ENCODE measurements around the gene PISD.

The PISD gene

DNA sequence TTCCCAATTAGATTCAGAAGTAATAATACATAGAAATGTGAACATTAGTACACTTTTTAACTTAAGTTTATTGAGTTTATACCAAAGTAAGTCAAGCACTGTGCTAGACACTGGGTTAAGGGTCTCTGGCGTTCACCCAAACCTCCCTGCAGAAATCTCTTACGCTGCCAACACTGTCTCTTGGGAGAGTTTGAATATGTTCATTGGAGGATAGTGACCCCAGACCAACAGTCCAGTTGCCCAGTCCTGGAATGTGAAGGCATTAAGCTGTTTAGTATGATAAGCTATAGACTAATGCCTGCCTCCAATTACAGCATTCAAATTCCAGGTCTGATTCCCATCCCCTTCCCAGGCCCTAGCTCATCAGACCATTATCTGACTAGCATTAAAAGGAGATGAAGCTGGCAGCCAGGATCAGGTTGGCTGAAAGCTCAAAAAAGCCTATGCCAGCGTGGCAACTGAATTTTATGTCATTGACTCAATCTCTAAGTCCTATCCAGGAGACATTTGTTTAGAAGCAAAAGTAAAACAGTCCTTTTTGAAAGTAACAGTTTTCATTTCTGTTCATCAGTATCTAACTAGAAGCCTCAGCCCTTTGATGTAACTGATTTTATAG lies 87.9 kb downstream of the PISD start:
- DNase-seq (ENCODE audit: low read depth in 2 of 2), result no peak

- no peak for DNase-seq (ENCODE audit: low read depth in 2 of 2)
Measured at GRCh38 chr22:31572939-31573338, 89.1 kb downstream of the PISD start.

DNA sequence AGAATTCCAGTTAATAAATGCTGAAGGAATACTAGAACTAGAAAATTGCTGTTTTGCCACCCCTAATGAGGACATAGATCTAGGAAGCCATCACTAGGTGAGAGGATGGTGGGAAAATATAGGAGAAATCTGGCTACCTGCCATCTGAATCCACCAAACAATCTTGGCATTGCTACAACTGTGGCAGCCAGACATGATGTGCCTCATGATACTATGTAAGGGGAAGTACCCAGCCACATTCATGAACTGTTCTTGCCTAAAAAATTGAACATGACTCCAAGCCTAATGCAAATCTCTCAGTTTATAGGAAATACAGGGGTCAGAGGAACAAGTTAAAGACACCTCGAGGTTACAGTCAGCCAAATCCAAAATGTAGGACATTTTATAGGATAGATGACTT lies 92.9 kb downstream of the PISD start:
- DNase-seq (ENCODE audit: low read depth in 2 of 2), result no peak

Measured in stimulated activated CD4-positive, alpha-beta T cell treated with anti-CD3 and anti-CD28 coated beads, Interleukin-12 subunit alpha, Interleukin-12 subunit beta, amount 100 ng/mL, for 24 hours (primary cell).